HEK293 (cell line): ENCODE data around the gene LUC7L.

Experiments
- CTCF ChIP-seq: fragments of 450-650 bp; formaldehyde crosslinking; IDR thresholded peaks from 2 replicates; pipeline ENCODE4 v1.5.1; 2016; ENCODE audit warnings: missing biosample characterization, missing genetic modification characterization
- EGR2 ChIP-seq: fragments of 450-650 bp; formaldehyde crosslinking; IDR thresholded peaks from 2 replicates; pipeline ENCODE4 v1.5.1; 2016; ENCODE audit warnings: low read depth, missing biosample characterization, missing genetic modification characterization
- ZNF202 ChIP-seq: fragments of 450-650 bp; formaldehyde crosslinking; IDR thresholded peaks from 2 replicates; pipeline ENCODE4 v1.5.1; 2016; ENCODE audit warnings: missing biosample characterization, missing genetic modification characterization, borderline replicate concordance
- ZNF239 ChIP-seq: fragments of 450-650 bp; formaldehyde crosslinking; IDR thresholded peaks from 2 replicates; pipeline ENCODE4 v1.5.1; 2016; ENCODE audit warnings: missing biosample characterization, missing genetic modification characterization
- ZNF645 ChIP-seq: fragments of 450-650 bp; formaldehyde crosslinking; IDR thresholded peaks from 2 replicates; pipeline ENCODE4; 2016; ENCODE audit warnings: missing biosample characterization, missing genetic modification characterization
- ZSCAN16 ChIP-seq: fragments of 450-650 bp; formaldehyde crosslinking; IDR thresholded peaks from 2 replicates; pipeline ENCODE4 v1.5.1; 2016; ENCODE audit warnings: missing biosample characterization, missing genetic modification characterization

- TF ChIP-seq ZNF239 (tag by site-specific recombination) (no peak), ZNF202 (tag by site-specific recombination) (no peak), ZNF645 (tag by site-specific recombination) (no peak), CTCF (tag by site-specific recombination) (no peak), EGR2 (tag by site-specific recombination) (no peak), ZSCAN16 (tag by site-specific recombination) (no peak)
These were observed 36.6 kb downstream of the LUC7L start for GRCh38 chr16:192686-193085.
